PC-3 (cell line): ENCODE measurements around the gene ERP27. TPM values are rescaled to one million over a fixed set of nuclear protein-coding genes. Genes with fewer than 3 reads are reported as not detected.

Source experiments
- ATAC-seq: fragments of 200-7000 bp; cut with Tn5 transposase; 2 replicates; pipeline ENCODE4 v1.9.1; 2020; ENCODE audit warnings: mild to moderate bottlenecking, moderate library complexity
- BruUV-seq: library from RNA; stranded (reverse); fragments of 400-500 nt; replicated peaks from 2 replicates; lab custom pipeline; 2021; lab: Mats Ljungman, UMichigan
- CTCF ChIA-PET: fragments of 300-600 bp; sonication (Branson Sonifier 250); formaldehyde crosslinking; loops from one replicate; lab custom pipeline; 2022; ENCODE audit warnings: antibody characterized with exemption; lab: Charles Lee
- POLR2A ChIA-PET: fragments of 300-600 bp; sonication (Branson Sonifier 250); formaldehyde crosslinking; loops from one replicate; lab custom pipeline; 2022; ENCODE audit warnings: antibody characterized with exemption; ENCODE audit not compliant: unreplicated experiment; lab: Charles Lee
- DNase-seq: peaks from one replicate; pipeline ENCODE4 v3.0.0-alpha.2; 2015
- H2AFZ ChIP-seq: fragments of 300-600 bp; sonication (generic); 2 replicates; pipeline ENCODE4 v1.6.0; 2016; ENCODE audit warnings: antibody characterized with exemption, low read length
- H3F3A ChIP-seq: fragments of 300-600 bp; sonication (generic); one replicate; pipeline ENCODE4 v1.6.0; 2017; ENCODE audit warnings: antibody characterized with exemption, low read length, control low read depth, mild to moderate bottlenecking; ENCODE audit not compliant: unreplicated experiment
- H3K27ac ChIP-seq: fragments of 300-600 bp; sonication (generic); 2 replicates; pipeline ENCODE4 v1.5.1; 2016; ENCODE audit warnings: mild to moderate bottlenecking, low read length
- H3K27me3 ChIP-seq: fragments of 300-600 bp; sonication (generic); 2 replicates; pipeline ENCODE4 v1.6.1; 2016; ENCODE audit warnings: low read length, mixed read lengths
- H3K36me3 ChIP-seq: fragments of 300-600 bp; sonication (generic); 2 replicates; pipeline ENCODE4 v1.6.1; 2016; ENCODE audit warnings: low read depth, mixed run types, low read length, mixed read lengths
- H3K4me1 ChIP-seq: fragments of 300-600 bp; sonication (generic); 2 replicates; pipeline ENCODE4 v1.5.1; 2016; ENCODE audit warnings: low read length; ENCODE audit not compliant: insufficient read depth
- H3K4me2 ChIP-seq: fragments of 300-600 bp; sonication (generic); 2 replicates; pipeline ENCODE4 v1.6.0; 2016; ENCODE audit warnings: low read length
- H3K4me3 ChIP-seq: fragments of 300-600 bp; sonication (generic); 2 replicates; pipeline ENCODE4 v1.5.1; 2016; ENCODE audit warnings: mild to moderate bottlenecking, low read length, mixed read lengths
- H3K79me2 ChIP-seq: fragments of 300-600 bp; sonication (generic); 2 replicates; pipeline ENCODE4 v1.6.1; 2017; ENCODE audit warnings: low read length, mixed read lengths
- H3K9ac ChIP-seq: fragments of 300-600 bp; sonication (generic); 2 replicates; pipeline ENCODE4 v1.6.0; 2016; ENCODE audit warnings: mild to moderate bottlenecking, low read length
- H3K9me2 ChIP-seq: fragments of 300-600 bp; sonication (generic); replicated peaks from 2 replicates; pipeline ENCODE4 v1.6.1; 2016; ENCODE audit warnings: mixed run types, low read length, mixed read lengths
- H3K9me3 ChIP-seq: fragments of 300-600 bp; sonication (generic); 2 replicates; pipeline ENCODE4 v1.6.1; 2016; ENCODE audit warnings: low read length, mixed read lengths
- H4K20me1 ChIP-seq: fragments of 300-600 bp; sonication (generic); 2 replicates; pipeline ENCODE4 v1.6.1; 2016; ENCODE audit warnings: low read length, mixed read lengths
- CTCF ChIP-seq: fragments of 300-600 bp; sonication (generic); conservative IDR thresholded peaks from 2 replicates; pipeline ENCODE4 v1.5.1; 2017; ENCODE audit warnings: antibody characterized with exemption, low read depth, mild to moderate bottlenecking, low read length
- EZH2 ChIP-seq: fragments of 300-600 bp; sonication (generic); IDR thresholded peaks from one replicate; pipeline ENCODE4 v1.6.1; 2017; ENCODE audit warnings: antibody characterized with exemption, mild to moderate bottlenecking, low read length; ENCODE audit not compliant: unreplicated experiment
- EZH2phosphoT487 ChIP-seq: fragments of 300-600 bp; sonication (generic); IDR thresholded peaks from 2 replicates; pipeline ENCODE4 v1.6.1; 2018; ENCODE audit warnings: mild to moderate bottlenecking, antibody characterized with exemption, low read length, borderline replicate concordance
- intact Hi-C: fragments of 100-400 bp; cut with micrococcal nuclease; formaldehyde crosslinking; loops from 2 replicates; pipeline ENCODE4 v1.9.0; 2023
- total RNA-seq: library from RNA; depleted of rRNA; stranded (reverse); fragments of >200 nt; gene quantifications from 2 replicates; pipeline ENCODE4 v1.2.3, GENCODE V29; 2014

The ERP27 gene
- total RNA-seq, 1 experiment from 2014 or later = not detected

GRCh38 chr12:14976658-14977057 is 38.3 kb upstream of the ERP27 start:
- Histone ChIP-seq H3K9me2 (no peaks in the 10 kb centered on the region), H3K27me3 (no peaks in the 10 kb centered on the region), H3K9ac (no peak overlapping the region), H3F3A (no peaks in the 10 kb centered on the region), H3K4me2 (no peak overlapping the region), H3K27ac (no peak overlapping the region), H3K4me3 (no peak overlapping the region), H3K36me3 (no peaks in the 10 kb centered on the region), H3K79me2 (no peaks in the 10 kb centered on the region), H2AFZ (no peak overlapping the region), H4K20me1 (no peaks in the 10 kb centered on the region), H3K9me3 (no peaks in the 10 kb centered on the region), H3K4me1 (no peaks in the 10 kb centered on the region)
- DNase-seq (no peak), ATAC-seq (no peak)
- BruUV-seq = no TSS peak
- intact Hi-C loops = no loop called here
- CTCF ChIA-PET = no interaction called here
- POLR2A ChIA-PET = no interaction called here
- no peak for TF ChIP-seq EZH2phosphoT487
- no peak for TF ChIP-seq CTCF
- TF ChIP-seq EZH2 = no peak

- Histone ChIP-seq H3K4me3 (no peak overlapping the region), H3K9me2 (no peaks in the 10 kb centered on the region), H3K79me2 (no peaks in the 10 kb centered on the region), H3K9me3 (no peaks in the 10 kb centered on the region), H4K20me1 (no peaks in the 10 kb centered on the region), H3K9ac (no peak overlapping the region), H3K4me1 (no peaks in the 10 kb centered on the region), H2AFZ (no peak overlapping the region), H3K27me3 (no peaks in the 10 kb centered on the region), H3K36me3 (no peaks in the 10 kb centered on the region), H3K4me2 (no peak overlapping the region), H3F3A (no peaks in the 10 kb centered on the region), H3K27ac (no peak overlapping the region)
- no TSS peak for BruUV-seq
- ATAC-seq (no peak), DNase-seq (no peak)
- TF ChIP-seq CTCF (no peak), EZH2phosphoT487 (no peak), EZH2 (no peak)
- CTCF ChIA-PET = no interaction called here
- POLR2A ChIA-PET = no interaction called here
- intact Hi-C loops = no loop called here
These were observed 37.1 kb upstream of the ERP27 start for GRCh38 chr12:14975457-14975856.

GRCh38 chr12:14974633-14975032 is 36.3 kb upstream of the ERP27 start:
- Histone ChIP-seq H3K36me3 (no peaks in the 10 kb centered on the region), H3K9me3 (no peaks in the 10 kb centered on the region), H3K4me3 (no peak overlapping the region), H3K27ac (no peak overlapping the region), H2AFZ (no peak overlapping the region), H3K4me1 (no peaks in the 10 kb centered on the region), H3F3A (no peaks in the 10 kb centered on the region), H3K79me2 (no peaks in the 10 kb centered on the region), H3K9ac (no peak overlapping the region), H4K20me1 (no peaks in the 10 kb centered on the region), H3K4me2 (no peak overlapping the region), H3K9me2 (no peaks in the 10 kb centered on the region), H3K27me3 (no peaks in the 10 kb centered on the region)
- POLR2A ChIA-PET = no interaction called here
- ATAC-seq (no peak), DNase-seq (no peak)
- no TSS peak for BruUV-seq
- CTCF ChIA-PET = no interaction called here
- intact Hi-C loops = no loop called here
- TF ChIP-seq EZH2phosphoT487 = no peak
- no peak for TF ChIP-seq CTCF
- TF ChIP-seq EZH2 = no peak
